GM13977 (cell line): ENCODE results near the gene GJA4.

Experiments used
- DNase-seq: peaks from one replicate; pipeline ENCODE4 v3.0.0; 2012; ENCODE audit warnings: low spot score
- CTCF ChIP-seq: IDR thresholded peaks from 2 replicates; pipeline ENCODE4 v1.5.1; 2012; ENCODE audit warnings: mild to moderate bottlenecking, control low read depth; ENCODE audit not compliant: insufficient read depth; ENCODE audit errors: extremely low read depth, missing control alignments
- in situ Hi-C: fragments of 300-500 bp; cut with MboI; formaldehyde crosslinking; loops from one replicate; pipeline ENCODE4 v1.12.0; 2022; ENCODE audit warnings: low sequenced_read_pairs, low pct_unique_long_range_greater_than_20kb, mixed read lengths, inconsistent platforms; ENCODE audit not compliant: unreplicated experiment

Gene GJA4

DNA sequence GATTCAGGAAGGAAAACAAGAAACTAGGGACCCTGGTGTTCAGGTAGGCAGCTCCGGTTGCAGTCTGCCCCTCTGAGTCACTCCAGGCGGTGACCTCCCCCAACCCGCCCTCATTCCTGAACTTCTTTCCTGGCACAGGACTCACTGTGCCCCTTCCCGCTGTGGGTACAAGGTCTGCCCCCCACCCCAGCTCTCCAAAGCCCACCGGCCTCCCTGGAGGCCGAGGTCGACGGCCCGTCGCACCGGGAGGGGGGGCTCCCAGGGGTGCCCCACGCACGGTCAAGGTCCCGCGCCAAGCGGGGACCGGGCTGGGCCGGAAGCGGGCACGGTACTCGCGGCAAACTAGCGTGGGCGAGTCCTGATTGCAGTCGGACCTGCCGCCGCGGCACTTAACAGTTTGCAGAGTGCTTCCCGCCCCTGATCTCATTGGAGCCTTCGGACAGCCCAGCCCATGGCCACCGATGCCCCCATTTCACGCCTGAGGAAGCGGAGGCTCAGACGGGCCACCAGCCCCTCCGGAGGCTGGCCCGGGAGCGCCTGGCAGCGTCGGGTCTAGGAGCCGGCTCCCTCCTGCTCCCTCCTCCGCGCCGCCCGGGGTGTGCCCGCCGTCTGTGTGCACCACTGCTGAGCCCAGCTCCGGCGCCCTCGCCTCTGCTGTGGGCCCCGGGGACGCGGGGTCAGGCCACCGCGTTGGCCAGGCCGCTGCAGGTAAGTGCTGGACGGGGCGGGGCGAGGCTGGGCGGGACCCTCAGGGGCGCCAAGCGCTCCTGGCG lies 11.5 kb upstream of the GJA4 start, which contains the start of gene GJB3:
Gene GJB3, plus strand, starts transcription at position 144 of the 773 bp plus-strand sequence. CDS start 3,549 bp downstream, outside the sequence.
- DNase-seq = no peak
- TF ChIP-seq CTCF = no peak
- in situ Hi-C loops = no loop called here

DNA sequence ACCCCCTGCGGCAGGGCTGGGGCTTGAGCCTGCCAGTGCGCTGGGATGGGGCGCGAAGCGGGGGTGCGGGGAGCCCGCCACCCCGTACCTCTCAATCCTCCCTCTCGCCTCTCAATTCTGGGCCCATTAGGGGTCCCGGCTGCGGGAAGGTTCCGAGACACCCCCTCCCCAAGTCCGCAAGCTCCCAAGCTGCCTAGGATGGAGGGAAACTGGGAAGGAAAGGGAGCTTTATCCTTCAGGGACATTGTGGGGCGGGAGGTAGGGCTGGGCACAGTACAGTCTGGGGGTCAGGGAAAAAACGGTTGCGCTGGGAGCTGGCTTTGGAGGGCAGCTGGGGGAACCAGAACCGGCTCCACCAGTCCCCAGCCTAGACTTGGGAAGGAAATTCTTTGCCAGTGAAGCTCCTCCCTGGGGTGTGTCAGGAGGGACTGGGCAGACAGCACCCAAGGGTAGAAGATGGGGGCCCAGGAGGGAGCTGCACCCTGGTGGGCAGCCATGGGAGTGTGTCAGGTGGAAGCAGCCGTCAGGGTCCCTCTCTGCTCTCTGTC lies 10.9 kb upstream of the GJA4 start:
- in situ Hi-C loops = no loop called here
- no peak for DNase-seq
- no peak for TF ChIP-seq CTCF

- no peak for TF ChIP-seq CTCF
- DNase-seq = no peak
- in situ Hi-C loops = no loop called here
Observed at GRCh38 chr1:34784751-34785221, 8.0 kb upstream of the GJA4 start.

- in situ Hi-C loops = no loop called here
- DNase-seq = no peak
- no peak for TF ChIP-seq CTCF
Observed at GRCh38 chr1:34785231-34785874, 7.4 kb upstream of the GJA4 start.

- TF ChIP-seq CTCF = no peak
- in situ Hi-C loops = no loop called here
- no peak for DNase-seq
Observed at GRCh38 chr1:34785875-34786470, 6.8 kb upstream of the GJA4 start.

DNA sequence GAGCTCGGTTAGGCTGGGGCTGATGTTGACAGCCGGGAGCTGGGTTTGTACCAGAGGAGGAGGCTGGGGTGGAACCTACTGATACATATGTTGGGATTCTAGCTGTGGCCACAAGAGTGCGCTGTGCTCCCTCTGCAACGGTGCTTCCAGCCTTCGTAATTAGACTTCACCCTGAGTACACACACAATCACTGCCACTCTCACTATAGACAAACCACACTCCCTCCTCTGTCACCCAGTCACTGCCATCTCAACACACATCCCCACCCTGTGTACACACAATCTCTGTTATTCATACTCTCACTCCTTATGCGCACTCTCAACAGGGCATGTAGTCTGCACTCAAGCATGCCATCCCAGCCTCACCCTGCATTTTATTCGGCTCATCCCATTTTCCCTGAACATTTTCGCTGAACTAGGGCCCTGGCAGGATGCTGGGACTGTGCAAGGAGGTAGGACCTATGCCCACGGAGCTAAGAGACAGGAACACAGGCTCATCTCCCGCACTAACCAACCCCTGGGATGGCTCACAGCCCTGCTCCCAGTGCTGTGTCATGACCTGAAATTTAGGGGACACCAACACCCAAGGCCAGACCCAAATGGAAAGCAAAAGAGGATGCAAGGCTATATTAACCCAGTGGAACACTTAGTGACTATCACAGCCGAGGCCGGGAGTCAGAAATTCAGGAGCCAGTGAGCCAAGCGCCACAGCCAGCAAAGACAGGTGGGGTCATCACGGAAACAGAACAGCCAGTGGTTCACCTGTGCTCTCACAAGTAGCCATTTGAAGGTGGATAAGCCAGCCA lies 6.1 kb upstream of the GJA4 start:
- TF ChIP-seq CTCF = peak; percentile 90
- DNase-seq = peak; percentile 85
- in situ Hi-C loops = no loop called here
